IMR-90 (cell line): ENCODE results near the gene NRSN1. TPM values are rescaled to one million over a fixed set of nuclear protein-coding genes. Genes with fewer than 3 reads are reported as not detected.

Experiments
- ATAC-seq: fragments of 200-7000 bp; cut with Tn5 transposase; 2 replicates; pipeline ENCODE4 v1.9.1; 2020; ENCODE audit warnings: low read depth, mild to moderate bottlenecking, moderate library complexity
- BruUV-seq: library from RNA; stranded (reverse); fragments of 400-500 nt; replicated peaks from 2 replicates; lab custom pipeline; 2021; lab: Mats Ljungman, UMichigan
- CTCF ChIA-PET: fragments of 300-600 bp; formaldehyde crosslinking; extraction: SDS; loops from one replicate; lab custom pipeline; 2021; ENCODE audit warnings: antibody characterized with exemption; lab: Yijun Ruan, JAX
- POLR2A ChIA-PET: fragments of 300-600 bp; sonication (Branson Sonifier 250); formaldehyde crosslinking; loops from one replicate; lab custom pipeline; 2022; ENCODE audit warnings: antibody characterized with exemption; ENCODE audit not compliant: unreplicated experiment; lab: Charles Lee
- DNase-seq: peaks from one replicate; pipeline ENCODE4 v3.0.0; 2013
- H2AFZ ChIP-seq: replicated peaks from 2 replicates; pipeline ENCODE3; 2013; ENCODE audit warnings: low read length, mild to moderate bottlenecking; ENCODE audit not compliant: poor library complexity
- H2AK5ac ChIP-seq: 2 replicates; pipeline ENCODE4 v1.6.1; 2013; ENCODE audit warnings: low read depth, low read length, inconsistent platforms
- H2AK9ac ChIP-seq: replicated peaks from 2 replicates; pipeline ENCODE3; 2013; ENCODE audit warnings: mild to moderate bottlenecking, low read depth, low read length, moderate library complexity; ENCODE audit not compliant: poor library complexity
- H2BK120ac ChIP-seq: 2 replicates; pipeline ENCODE4 v1.6.1; 2013; ENCODE audit warnings: low read depth, low read length, inconsistent platforms
- H2BK15ac ChIP-seq: 3 replicates; pipeline ENCODE4 v1.6.1; 2013; ENCODE audit warnings: low read depth, low read length, inconsistent platforms
- H2BK20ac ChIP-seq: 2 replicates; pipeline ENCODE4 v1.6.1; 2013; ENCODE audit warnings: low read depth, mild to moderate bottlenecking, inconsistent platforms, low read length, moderate library complexity
- H2BK5ac ChIP-seq: 2 replicates; pipeline ENCODE4 v1.6.1; 2013; ENCODE audit warnings: mild to moderate bottlenecking, low read depth, low read length, inconsistent platforms; ENCODE audit not compliant: poor library complexity, severe bottlenecking
- H3K14ac ChIP-seq: replicated peaks from 2 replicates; pipeline ENCODE4 v1.6.1; 2013; ENCODE audit warnings: low read depth, low read length, inconsistent platforms
- H3K18ac ChIP-seq: 2 replicates; pipeline ENCODE4 v1.6.1; 2013; ENCODE audit warnings: low read depth, low read length, control low read depth
- H3K23ac ChIP-seq: 2 replicates; pipeline ENCODE4 v1.6.1; 2013; ENCODE audit warnings: low read depth, low read length, inconsistent platforms
- H3K27ac ChIP-seq: 2 replicates; pipeline ENCODE4 v1.5.1; 2013; ENCODE audit warnings: mild to moderate bottlenecking, control low read depth, low read length; ENCODE audit not compliant: insufficient read depth
- H3K27me3 ChIP-seq: 2 replicates; pipeline ENCODE4 v1.6.1; 2013; ENCODE audit warnings: low read length; ENCODE audit not compliant: control insufficient read depth, insufficient read depth
- H3K36me3 ChIP-seq: 2 replicates; pipeline ENCODE4 v1.6.1; 2013; ENCODE audit warnings: low read length, mixed read lengths; ENCODE audit not compliant: control insufficient read depth, insufficient read depth
- H3K4ac ChIP-seq: 2 replicates; pipeline ENCODE4 v1.6.1; 2013; ENCODE audit warnings: low read depth, low read length, inconsistent platforms
- H3K4me1 ChIP-seq: 2 replicates; pipeline ENCODE4 v1.6.1; 2013; ENCODE audit warnings: low read length, mixed read lengths; ENCODE audit not compliant: control insufficient read depth, insufficient read depth
- H3K4me2 ChIP-seq: 2 replicates; pipeline ENCODE4 v1.6.1; 2013; ENCODE audit warnings: low read depth, mild to moderate bottlenecking, control low read depth, low read length, moderate library complexity
- H3K4me3 ChIP-seq: 2 replicates; pipeline ENCODE4 v1.5.1; 2013; ENCODE audit warnings: low read depth, mild to moderate bottlenecking, control low read depth, low read length, moderate library complexity; ENCODE audit not compliant: insufficient read depth
- H3K56ac ChIP-seq: 2 replicates; pipeline ENCODE4 v1.6.1; 2013; ENCODE audit warnings: low read length, inconsistent platforms; ENCODE audit not compliant: insufficient read depth; ENCODE audit errors: extremely low read depth
- H3K79me1 ChIP-seq, 2 experiments: 2 replicates each; pipeline ENCODE4 v1.6.1; 2013; ENCODE audit warnings: low read length in 2 of 2, inconsistent platforms in 1 of 2, low read depth in 1 of 2
- H3K9ac ChIP-seq: 2 replicates; pipeline ENCODE4 v1.6.1; 2013; ENCODE audit warnings: low read depth, low read length, control low read depth
- H3K9me1 ChIP-seq: 2 replicates; pipeline ENCODE4 v1.6.1; 2013; ENCODE audit warnings: low read length, inconsistent platforms; ENCODE audit not compliant: insufficient read depth
- H3K9me3 ChIP-seq: 2 replicates; pipeline ENCODE4 v1.6.1; 2013; ENCODE audit warnings: low read length; ENCODE audit not compliant: control insufficient read depth, insufficient read depth
- H4K20me1 ChIP-seq: 2 replicates; pipeline ENCODE4 v1.6.1; 2013; ENCODE audit warnings: low read length, inconsistent platforms; ENCODE audit not compliant: insufficient read depth
- H4K5ac ChIP-seq: 2 replicates; pipeline ENCODE4 v1.6.1; 2013; ENCODE audit warnings: mild to moderate bottlenecking, low read depth, low read length, control low read depth
- H4K8ac ChIP-seq, 2 experiments: 2 replicates each; pipeline ENCODE4 v1.6.1; 2013; ENCODE audit warnings: low read depth in 2 of 2, low read length in 2 of 2, control low read depth in 1 of 2, inconsistent platforms in 1 of 2
- H4K91ac ChIP-seq: 2 replicates; pipeline ENCODE4 v1.6.1; 2013; ENCODE audit warnings: low read depth, low read length, inconsistent platforms; ENCODE audit not compliant: insufficient read depth
- CEBPB ChIP-seq: IDR thresholded peaks from 2 replicates; pipeline ENCODE4 v1.6.1; 2012; ENCODE audit warnings: low read depth, low read length, improper control_type of control experiment
- MAZ ChIP-seq: IDR thresholded peaks from 2 replicates; pipeline ENCODE4 v1.6.1; 2012; ENCODE audit warnings: low read depth, mild to moderate bottlenecking, low read length, improper control_type of control experiment, moderate library complexity, borderline replicate concordance
- MXI1 ChIP-seq: IDR thresholded peaks from 2 replicates; pipeline ENCODE4 v1.6.1; 2012; ENCODE audit warnings: low read depth, mild to moderate bottlenecking, low read length, moderate library complexity, borderline replicate concordance
- NFE2L2 ChIP-seq: fragments of 150-350 bp; IDR thresholded peaks from 2 replicates; pipeline ENCODE4 v1.6.1; 2016; ENCODE audit warnings: low read depth, mild to moderate bottlenecking, low read length
- POLR2A ChIP-seq: IDR thresholded peaks from 2 replicates; pipeline ENCODE4 v1.6.1; 2012; ENCODE audit warnings: mild to moderate bottlenecking, low read depth, low read length
- RCOR1 ChIP-seq: IDR thresholded peaks from 2 replicates; pipeline ENCODE4 v1.6.1; 2012; ENCODE audit warnings: mild to moderate bottlenecking, low read length, improper control_type of control experiment; ENCODE audit not compliant: insufficient replicate concordance
- RFX5 ChIP-seq: IDR thresholded peaks from 2 replicates; pipeline ENCODE4 v1.8.0; 2012; ENCODE audit warnings: low read depth, mild to moderate bottlenecking, low read length, moderate library complexity
- SMC3 ChIP-seq: fragments of 150-350 bp; IDR thresholded peaks from 2 replicates; pipeline ENCODE4 v1.6.1; 2016; ENCODE audit warnings: low read depth, mild to moderate bottlenecking, antibody characterized with exemption, low read length, moderate library complexity
- WGBS, 2 experiments: methylation state at CpG; one replicate each; pipeline versions ENCODE4 v1.1.5 to v1.1.7; 2013; ENCODE audit warnings: missing lambda C conversion rate in 2 of 2; ENCODE audit not compliant: insufficient read length in 1 of 2; ENCODE audit errors: extremely low coverage in 2 of 2; 5-methylcytosine and 5-hydroxymethylcytosine counted together
- dilution Hi-C: fragments of 300-500 bp; cut with HindIII; formaldehyde crosslinking; loops from one replicate; pipeline ENCODE4 v1.14.3; 2018; ENCODE audit warnings: low sequenced_read_pairs; ENCODE audit not compliant: unreplicated experiment
- in situ Hi-C: fragments of 300-500 bp; cut with MboI; formaldehyde crosslinking; loops from 3 replicates; pipeline ENCODE4 v1.14.3; 2019; ENCODE audit warnings: low sequenced_read_pairs, inconsistent platforms, mixed read lengths
- intact Hi-C: fragments of 100-400 bp; cut with micrococcal nuclease; formaldehyde crosslinking; loops from 2 replicates; pipeline ENCODE4 v1.10.0; 2022
- polyA plus RNA-seq, 3 experiments: library from polyadenylated mRNA; depleted of rRNA; stranded (reverse); fragments of >200 nt; gene quantifications; 2 replicates each; pipeline ENCODE4 v1.2.3, GENCODE V29; 2012; ENCODE audit warnings: low replicate concordance in 1 of 3
- total RNA-seq: library from RNA; depleted of rRNA; stranded (reverse); fragments of >200 nt; gene quantifications from 2 replicates; pipeline ENCODE4 v1.2.3, GENCODE V29; 2012

NRSN1 gene
- total and polyA plus RNA-seq, 2 of the 4 experiments (the other 2 are of a cell fraction): not detected

- intact Hi-C loops: no loop called here
- dilution Hi-C loops: no loop called here
Observed at GRCh38 chr6:24126586-24127192, 674 bp downstream of the NRSN1 start.

More at GRCh38 chr6:24126586-24127192, 674 bp downstream of the NRSN1 start:
- no peaks in the 10 kb centered on the region for H3K36me3 ChIP-seq
- no peak overlapping the region for H3K18ac ChIP-seq
- H2AK5ac ChIP-seq: no peak overlapping the region
- no peaks in the 10 kb centered on the region for H3K27me3 ChIP-seq
- no peaks in the 10 kb centered on the region for H3K9me1 ChIP-seq
- no peak overlapping the region for H2BK15ac ChIP-seq
- H2BK120ac ChIP-seq: no peak overlapping the region
- H4K5ac ChIP-seq: no peak overlapping the region
- WGBS, 2 experiments: 0% methylated on average over 2 of the region's 6 CpGs; no CpG with 5 or more reads in 1 of the 2 experiments
- no peak overlapping the region for H3K4ac ChIP-seq
- ChIA-PET CTCF (no interaction called here), POLR2A (no interaction called here)
- H2AFZ ChIP-seq: no peak overlapping the region
- peak; percentile 22 for DNase-seq
- H3K27ac ChIP-seq: no peak overlapping the region
- no peak overlapping the region for H4K8ac ChIP-seq
- no peak overlapping the region for H3K23ac ChIP-seq
- no peak overlapping the region for H3K14ac ChIP-seq
- H3K56ac ChIP-seq: no peak overlapping the region
- H4K91ac ChIP-seq: no peak overlapping the region
- 0 out of 2 replicates have a peak, but pooled peaks have one; percentile 40 for ATAC-seq
- no peak overlapping the region for H2AK9ac ChIP-seq
- H3K4me2 ChIP-seq: no peak overlapping the region
- H2BK5ac ChIP-seq: no peak overlapping the region
- H3K4me3 ChIP-seq: no peak overlapping the region
- H3K9me3 ChIP-seq: no peaks in the 10 kb centered on the region; the same call in 1 of the 2 replicates
- no peak overlapping the region for H2BK20ac ChIP-seq
- in situ Hi-C loops: no loop called here
- TF ChIP-seq RFX5 (no peak), NFE2L2 (no peak), RCOR1 (no peak), MAZ (no peak), MXI1 (no peak), CEBPB (no peak), POLR2A (no peak), SMC3 (no peak)
- no TSS peak for BruUV-seq
- no peaks in the 10 kb centered on the region for H4K20me1 ChIP-seq
- no peaks in the 10 kb centered on the region for H3K4me1 ChIP-seq
- H3K79me1 ChIP-seq: no peaks in the 10 kb centered on the region
- no peak overlapping the region for H3K9ac ChIP-seq
